Ecto neural progenitor cell (in vitro differentiated cells): ENCODE results near the gene NAT8L.

Source experiments
- DNase-seq: peaks from one replicate; pipeline ENCODE4 v3.0.0-alpha.2; 2018; ENCODE audit warnings: low spot score

NAT8L gene

DNA sequence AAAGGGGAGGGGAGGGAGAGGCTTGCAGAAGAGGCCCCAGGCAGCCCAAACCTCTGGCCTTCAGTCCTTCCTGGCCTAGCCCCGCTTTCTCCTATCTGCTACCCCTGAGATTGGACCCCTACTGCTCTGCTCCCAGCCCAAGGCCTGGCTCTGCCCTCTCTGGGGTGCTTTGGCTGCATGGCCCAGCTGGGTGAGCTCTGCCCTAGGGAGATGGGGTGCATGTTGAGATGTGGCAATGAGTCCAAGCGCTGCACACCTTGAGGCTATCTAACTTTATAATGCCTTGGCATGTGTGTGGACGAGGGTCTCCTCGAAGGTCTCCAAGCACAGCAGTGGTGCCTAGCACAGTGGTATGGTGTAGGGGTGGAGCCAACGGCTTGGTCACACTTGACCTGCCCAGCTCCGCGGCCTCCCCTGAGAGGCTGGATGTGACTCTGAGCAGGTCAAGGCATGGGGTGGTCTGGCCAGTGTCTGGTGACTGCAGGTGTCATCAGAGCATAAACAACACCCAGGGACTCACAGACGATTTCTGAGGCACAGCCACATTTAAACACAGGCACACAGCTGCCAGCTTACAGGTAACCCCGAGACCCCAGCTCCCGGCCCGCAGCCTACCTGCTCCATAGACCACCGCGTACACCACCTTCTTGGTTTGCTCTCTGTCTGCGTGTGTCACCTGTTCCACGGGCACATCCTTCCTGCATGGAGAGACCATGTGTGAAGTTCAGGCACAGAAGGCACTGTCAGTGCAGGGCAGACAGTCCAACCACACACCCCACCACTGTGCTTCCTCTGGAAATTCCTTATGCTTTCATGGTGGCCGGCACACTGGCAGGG is 36.3 kb downstream of the NAT8L start:
- no peak for DNase-seq

DNA sequence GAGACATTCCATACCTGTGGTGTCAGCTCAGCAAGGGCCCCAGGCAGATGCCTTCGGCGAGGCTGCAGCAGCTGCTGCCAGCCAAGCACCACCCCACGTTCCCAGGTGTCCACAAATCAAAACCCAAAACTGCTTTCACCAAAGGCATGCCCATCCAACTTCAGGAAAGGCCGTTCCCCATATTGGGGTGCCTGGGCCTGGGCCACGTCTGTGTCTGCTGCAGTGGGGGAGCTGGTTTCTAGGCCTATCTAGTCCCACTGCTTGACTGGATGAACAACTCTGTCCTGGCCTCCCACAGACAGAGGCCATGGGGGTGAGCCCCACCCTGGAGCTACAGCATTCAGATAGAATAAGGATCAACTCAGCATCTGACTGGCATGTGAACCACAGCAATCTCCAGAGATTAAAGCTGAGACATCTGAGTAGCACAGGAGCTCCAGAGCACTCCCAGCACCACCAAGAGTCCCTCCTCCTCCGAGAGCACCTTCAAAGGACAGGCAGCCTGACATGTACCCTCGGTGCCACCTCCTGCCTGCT is 37.0 kb downstream of the NAT8L start:
- DNase-seq: no peak

DNA sequence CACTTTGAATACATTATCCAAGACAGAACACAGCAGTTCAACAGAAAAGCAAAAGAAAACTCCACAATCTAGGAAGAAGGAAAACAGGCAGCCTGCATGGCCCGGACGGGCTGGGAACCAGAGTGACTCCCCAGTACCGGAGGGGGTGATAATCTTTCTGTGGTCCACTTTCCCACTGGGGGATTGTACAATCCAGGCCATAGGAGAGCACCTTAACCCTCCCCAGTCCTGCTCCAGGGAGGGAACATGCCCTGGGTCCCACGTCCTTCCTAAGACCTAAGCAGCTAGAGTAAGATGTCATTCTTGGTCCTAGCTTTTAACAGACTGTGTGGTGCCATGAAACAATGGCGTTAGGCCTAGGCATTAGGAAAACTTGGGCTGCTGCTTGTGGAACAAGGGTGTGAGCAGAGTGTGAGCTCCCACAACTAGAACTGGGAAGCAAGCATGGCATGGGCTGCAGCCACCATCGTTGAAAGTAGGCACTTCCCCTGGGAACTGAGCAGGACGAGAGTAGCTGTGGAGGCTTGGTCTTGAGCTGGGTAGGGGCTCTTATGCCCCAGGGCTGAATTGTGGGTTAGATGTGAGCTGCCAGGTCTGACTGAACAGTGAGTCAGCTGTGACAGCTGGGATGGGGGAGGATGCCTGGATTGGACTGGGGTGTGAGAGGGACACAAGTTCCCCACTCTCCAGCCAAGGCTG is 42.4 kb downstream of the NAT8L start:
- DNase-seq: no peak

DNA sequence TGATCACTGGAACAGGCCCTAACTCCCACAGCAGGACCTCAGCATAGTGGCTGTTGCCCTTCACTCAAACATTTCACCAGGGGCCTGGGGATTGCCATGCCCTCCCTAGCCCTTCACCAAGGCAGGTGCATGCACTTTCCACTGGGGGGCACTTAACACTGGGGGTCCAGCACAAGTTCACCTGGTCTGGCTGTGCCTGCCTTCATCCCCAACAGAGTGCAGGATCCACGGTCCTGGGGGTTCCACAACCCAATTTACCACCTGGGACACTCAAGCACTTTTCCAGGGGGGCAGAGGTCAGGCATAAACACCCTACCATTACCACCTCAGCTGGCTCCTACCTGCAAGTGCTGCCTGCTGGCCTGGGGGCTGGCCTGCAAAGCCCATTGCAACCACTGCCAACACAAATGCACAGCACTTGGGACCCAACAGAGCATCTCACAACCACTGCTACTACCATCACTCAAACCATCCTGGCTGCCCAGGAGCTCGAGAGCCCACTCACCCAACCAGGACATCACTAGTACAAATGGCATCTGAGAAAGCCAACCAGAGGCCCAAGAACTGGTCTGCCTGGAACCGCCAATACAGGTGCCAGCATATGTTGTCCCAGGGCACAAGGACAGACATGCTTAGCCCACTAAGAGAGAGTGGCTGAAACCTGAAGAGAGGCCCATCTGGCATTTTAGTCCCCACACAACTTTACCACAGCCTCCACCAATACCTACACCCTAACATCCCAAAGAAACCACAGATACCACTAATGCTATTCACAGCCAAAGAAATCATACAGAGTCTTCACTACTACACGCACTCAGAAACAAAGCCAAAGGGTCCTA is 43.1 kb downstream of the NAT8L start:
- DNase-seq: no peak

DNA sequence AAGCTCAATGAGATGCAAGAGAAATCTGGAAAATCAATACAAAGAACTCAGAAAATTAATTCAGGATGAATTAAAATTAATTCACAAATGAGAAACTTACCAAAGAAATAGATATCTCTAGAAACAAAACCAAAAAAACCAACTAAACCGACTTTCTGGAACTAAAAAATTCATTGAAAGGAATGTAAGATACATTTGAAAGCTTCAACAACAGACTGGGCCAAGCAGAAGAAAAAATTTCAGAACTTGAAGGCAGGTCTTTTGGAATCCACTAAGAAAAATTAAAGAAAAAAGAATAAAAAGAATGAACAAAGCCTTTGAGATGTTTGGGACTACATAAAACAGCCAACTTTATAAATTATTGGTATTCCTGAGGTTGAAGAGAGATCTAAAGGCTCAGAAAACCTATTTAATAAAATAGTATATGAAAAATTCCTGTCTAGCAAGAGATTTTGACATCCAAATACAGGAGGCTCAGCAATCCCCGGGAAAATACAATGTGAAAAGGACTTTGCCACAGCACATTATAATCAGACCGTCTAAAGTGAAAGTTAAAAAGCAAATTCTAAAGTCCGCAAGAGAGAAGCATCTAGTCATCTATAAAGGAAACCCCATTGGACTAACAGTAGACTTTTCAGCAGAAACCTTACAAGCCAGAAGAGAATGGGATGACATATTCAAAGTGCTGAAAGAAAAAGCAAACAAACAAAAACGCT is 44.2 kb downstream of the NAT8L start:
- no peak for DNase-seq

DNA sequence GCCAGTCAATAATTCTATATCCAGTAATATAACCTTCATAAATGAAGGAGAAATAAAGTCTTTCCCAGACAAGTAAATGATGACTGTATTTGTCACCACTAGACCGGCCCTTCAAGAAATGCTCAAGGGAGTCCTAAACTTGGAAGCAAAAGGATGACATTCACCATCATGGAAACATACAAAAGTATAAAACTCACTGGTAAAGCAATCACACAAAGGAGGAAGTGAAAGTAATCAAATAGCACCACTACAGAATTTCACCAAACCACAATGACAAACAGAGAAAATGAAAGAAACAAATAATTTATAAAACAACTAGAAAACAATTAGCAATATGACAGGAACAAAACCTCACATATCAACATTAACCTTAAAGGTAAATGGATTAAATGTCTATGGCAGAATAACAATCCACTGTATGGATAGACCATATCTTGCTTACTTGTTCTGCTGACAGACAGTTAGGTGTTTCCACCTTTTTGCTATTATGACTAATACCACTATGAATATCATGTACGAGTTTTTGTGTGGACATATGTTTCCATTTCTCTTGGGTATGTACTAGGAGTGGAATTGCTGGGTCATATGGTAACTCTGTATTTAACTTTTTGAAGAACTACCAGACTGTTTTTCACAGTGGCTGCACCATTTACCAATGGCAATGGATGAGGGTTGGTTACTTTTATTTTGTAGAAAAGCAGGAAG is 44.9 kb downstream of the NAT8L start:
- no peak for DNase-seq

DNA sequence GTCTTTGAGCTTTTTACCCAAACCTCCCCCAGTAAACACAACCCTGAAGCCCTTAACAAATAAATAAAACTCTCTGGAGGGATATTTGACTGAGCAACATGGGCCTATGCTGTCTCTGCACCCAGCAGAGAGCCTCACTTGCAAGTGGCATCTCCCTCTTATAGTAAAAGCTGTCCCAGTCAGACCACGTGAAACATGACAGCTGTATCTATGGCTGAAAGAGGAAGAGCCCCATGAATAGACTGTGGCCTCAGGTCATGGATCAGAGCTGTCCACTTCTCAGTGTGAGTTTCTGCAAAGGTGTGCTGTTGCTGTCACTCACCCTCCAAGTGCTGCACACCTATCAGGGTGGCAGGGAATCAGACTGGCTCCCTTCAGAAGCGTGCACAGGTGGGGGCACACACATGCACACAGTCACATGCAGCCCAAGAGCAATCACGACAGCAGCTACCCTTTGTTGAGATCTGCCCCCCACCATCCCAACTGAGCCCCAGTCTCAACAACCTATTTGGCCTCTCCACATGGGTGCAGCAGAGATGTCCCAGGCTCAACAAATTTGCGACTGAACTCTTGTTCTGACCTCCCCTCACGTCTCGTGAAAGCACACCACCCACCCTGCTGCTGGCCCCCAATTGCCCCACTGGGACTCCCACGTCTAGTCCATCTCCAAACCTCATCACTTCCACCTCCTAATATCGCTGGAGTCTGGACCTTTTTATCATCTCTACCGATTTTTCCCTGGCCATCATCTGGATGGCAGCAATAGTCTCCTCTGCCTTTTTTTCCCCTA is 45.6 kb downstream of the NAT8L start:
- no peak for DNase-seq

DNA sequence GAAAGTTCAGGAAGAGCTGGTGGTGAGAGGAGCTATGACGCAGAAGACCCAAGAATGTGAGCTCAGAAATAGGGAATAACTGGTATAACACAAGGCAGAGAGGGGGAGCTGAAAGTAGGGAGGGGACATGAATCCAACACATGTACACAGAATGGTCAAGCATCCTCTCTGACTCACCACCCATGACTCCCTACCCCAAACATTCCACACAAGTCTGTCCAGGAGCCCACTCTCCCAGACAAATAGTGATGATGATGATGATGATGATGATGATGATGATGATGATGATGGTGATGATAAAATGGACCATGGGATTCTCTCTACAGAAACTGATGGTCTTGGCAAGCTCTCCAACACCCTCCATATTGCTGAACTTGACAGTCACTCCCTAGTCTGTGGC is 46.4 kb downstream of the NAT8L start:
- no peak for DNase-seq

DNA sequence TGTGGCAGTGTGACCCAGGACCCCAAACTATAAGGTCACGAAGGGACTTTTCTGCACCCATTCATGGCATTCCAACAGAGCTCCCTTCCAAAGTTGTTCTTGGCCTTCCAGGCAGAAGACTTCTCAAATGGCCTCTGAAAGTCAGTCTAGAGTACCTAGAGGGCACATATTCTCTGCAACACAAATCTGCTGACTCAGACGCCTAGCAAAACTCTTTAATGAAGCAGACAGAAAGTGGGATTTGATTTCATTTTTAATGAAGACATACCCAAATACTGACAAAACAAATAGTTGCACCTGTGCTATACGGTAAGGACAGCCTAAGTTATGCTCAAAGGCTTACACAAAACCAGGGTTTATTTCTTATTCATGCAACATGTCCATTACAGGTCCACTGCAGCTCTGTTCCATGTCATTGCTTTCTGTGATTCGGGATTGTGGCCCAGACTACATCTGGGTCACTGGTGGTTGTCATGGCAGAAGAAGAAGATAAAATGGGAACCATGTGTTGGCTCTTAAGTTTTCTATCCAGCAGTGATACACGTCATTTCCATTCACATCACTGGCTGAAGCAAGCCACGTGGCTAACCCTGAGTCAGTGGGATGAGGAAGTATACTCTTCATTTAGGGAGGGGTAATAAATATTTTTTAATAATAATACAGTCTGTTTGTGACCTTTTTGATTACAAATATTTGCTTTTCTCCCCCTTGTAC is 57.7 kb downstream of the NAT8L start:
- no peak for DNase-seq
